K562 (cell line): ENCODE results near the gene PSMB10. TPM values are rescaled to one million over a fixed set of nuclear protein-coding genes. Genes with fewer than 3 reads are reported as not detected.

Source experiments
- ATAC-seq: fragments of 200-7000 bp; cut with Tn5 transposase; 3 replicates; pipeline ENCODE4 v1.9.1; 2020; ENCODE audit warnings: moderate library complexity
- BruUV-seq: library from RNA; stranded (reverse); fragments of 400-500 nt; replicated peaks from 2 replicates; lab custom pipeline; 2021; lab: Mats Ljungman, UMichigan
- CTCF ChIA-PET: fragments of 300-600 bp; formaldehyde crosslinking; extraction: SDS; loops from one replicate; lab custom pipeline; 2021; ENCODE audit warnings: low intra/inter-chr PET ratio; lab: Yijun Ruan, JAX
- POLR2A ChIA-PET: fragments of 300-600, 350-650 bp; sonication (Branson Sonifier 250); formaldehyde crosslinking; extraction: SDS; loops from one replicate; lab custom pipeline; 2021; ENCODE audit warnings: antibody characterized with exemption, inconsistent platforms; lab: Yijun Ruan, JAX
- DNase-seq, 4 experiments: peaks; one replicate each; pipeline versions ENCODE4 v3.0.0 to v3.0.0-alpha.2; 2011 to 2018; ENCODE audit warnings: low spot score in 3 of 4, mixed read lengths in 3 of 4; ENCODE audit errors: extremely low read depth in 1 of 4
- FAIRE-seq: peaks from 2 replicates; lab custom pipeline; 2011; peaks lifted over from hg19 to GRCh38; lab: Jason Lieb, UNC
- H2AFZ ChIP-seq: 2 replicates; pipeline ENCODE4 v1.6.0; 2011; ENCODE audit warnings: low read depth, low read length, control low read depth, inconsistent platforms
- H3K27ac ChIP-seq: fragments of 200-600 bp; 3 replicates; pipeline ENCODE4 v1.8.0; 2011; ENCODE audit warnings: low read depth, mild to moderate bottlenecking, control low read depth, inconsistent platforms, low read length, moderate library complexity, mixed read lengths; ENCODE audit errors: extremely low read depth
- H3K27me3 ChIP-seq, 2 experiments: fragments of 300-600 bp in 1 of 2; 2 replicates in 1 of 2; 3 replicates in 1 of 2; pipeline versions ENCODE4 v1.6.0 to v1.8.0; 2011; ENCODE audit warnings: inconsistent platforms in 2 of 2, low read length in 2 of 2, mild to moderate bottlenecking in 1 of 2, mixed read lengths in 1 of 2, moderate library complexity in 1 of 2; ENCODE audit not compliant: control insufficient read depth in 2 of 2, insufficient read depth in 2 of 2
- H3K36me3 ChIP-seq: fragments of 300-600 bp; 3 replicates; pipeline ENCODE4 v1.8.0; 2011; ENCODE audit warnings: mild to moderate bottlenecking, low read length, inconsistent platforms; ENCODE audit not compliant: control insufficient read depth, insufficient read depth
- H3K4me1 ChIP-seq, 2 experiments: fragments of 200-600 bp in 1 of 2; replicated peaks in 1 of 2; 2 replicates in 1 of 2; 3 replicates in 1 of 2; pipeline versions ENCODE4 v1.5.1 to v1.8.0; 2011; ENCODE audit warnings: inconsistent platforms in 2 of 2, low read length in 2 of 2, mild to moderate bottlenecking in 1 of 2, mixed read lengths in 1 of 2, moderate library complexity in 1 of 2; ENCODE audit not compliant: control insufficient read depth in 2 of 2, insufficient read depth in 2 of 2
- H3K4me2 ChIP-seq: 2 replicates; pipeline ENCODE4 v1.6.1; 2011; ENCODE audit warnings: low read length, control low read depth, inconsistent platforms, mixed read lengths; ENCODE audit not compliant: insufficient read depth
- H3K4me3 ChIP-seq: fragments of 200-600 bp; sonication (generic), shearing (Covaris generic); 2 replicates; pipeline ENCODE4 v1.5.1; 2016; ENCODE audit warnings: control low read depth, inconsistent platforms
- H3K79me2 ChIP-seq: fragments of 200-600 bp; 3 replicates; pipeline ENCODE4 v1.8.0; 2011; ENCODE audit warnings: low read length, inconsistent platforms; ENCODE audit not compliant: control insufficient read depth, insufficient read depth
- H3K9ac ChIP-seq, 2 experiments: 2 replicates each; pipeline versions ENCODE4 v1.6.0 to v1.6.1; 2011; ENCODE audit warnings: low read depth in 2 of 2, low read length in 2 of 2, control low read depth in 1 of 2, inconsistent platforms in 1 of 2, mild to moderate bottlenecking in 1 of 2, mixed read lengths in 1 of 2; ENCODE audit not compliant: insufficient read depth in 1 of 2
- H3K9me1 ChIP-seq: one replicate; pipeline ENCODE4 v1.6.0; 2011; ENCODE audit warnings: inconsistent platforms, mild to moderate bottlenecking, low read length, moderate library complexity; ENCODE audit not compliant: control insufficient read depth, insufficient read depth
- H3K9me3 ChIP-seq: replicated peaks from 2 replicates; pipeline ENCODE4 v1.5.1; 2011; ENCODE audit warnings: low read depth, low read length, inconsistent platforms; ENCODE audit not compliant: control insufficient read depth, insufficient read depth
- H4K20me1 ChIP-seq: replicated peaks from 2 replicates; pipeline ENCODE4 v1.6.1; 2011; ENCODE audit warnings: low read length, inconsistent platforms, mixed read lengths; ENCODE audit not compliant: control insufficient read depth, insufficient read depth
- ARID1B ChIP-seq: fragments of 450-650 bp; IDR thresholded peaks from 2 replicates; pipeline ENCODE4 v1.6.1; 2016; ENCODE audit warnings: antibody characterized with exemption, mild to moderate bottlenecking, inconsistent platforms
- ARNT ChIP-seq, 2 experiments: fragments of 450-650 bp; IDR thresholded peaks; 2 replicates each; pipeline ENCODE4 v1.6.1; 2016; ENCODE audit warnings: mild to moderate bottlenecking in 1 of 2
- CBFA2T3 ChIP-seq: fragments of 450-650 bp; IDR thresholded peaks from 2 replicates; pipeline ENCODE4 v1.6.1; 2017
- CREBBP ChIP-seq: IDR thresholded peaks from one replicate; pipeline ENCODE4 v1.6.1; 2012; ENCODE audit warnings: low read depth, mild to moderate bottlenecking, control low read depth, inconsistent platforms, low read length
- ETS1 ChIP-seq: conservative IDR thresholded peaks from 2 replicates; pipeline ENCODE4 v1.6.1; 2011; ENCODE audit warnings: low read depth, mild to moderate bottlenecking, low read length; ENCODE audit not compliant: control insufficient read depth
- ILF3 ChIP-seq: fragments of 450-650 bp; IDR thresholded peaks from 2 replicates; pipeline ENCODE4 v1.6.1; 2018; ENCODE audit warnings: antibody characterized with exemption, mild to moderate bottlenecking, moderate library complexity, borderline replicate concordance
- KDM5B ChIP-seq: fragments of 200-600 bp; sonication (generic); IDR thresholded peaks from 2 replicates; pipeline ENCODE4 v1.6.1; 2012; ENCODE audit warnings: low read depth, mild to moderate bottlenecking, moderate library complexity, low read length, control low read depth, inconsistent platforms; ENCODE audit not compliant: insufficient replicate concordance
- NFYB ChIP-seq: IDR thresholded peaks from 2 replicates; pipeline ENCODE4 v1.6.1; 2011; ENCODE audit warnings: mild to moderate bottlenecking, moderate library complexity; ENCODE audit not compliant: insufficient read length; ENCODE audit errors: extremely low read depth
- PML ChIP-seq: IDR thresholded peaks from 2 replicates; pipeline ENCODE4 v1.6.1; 2012; ENCODE audit warnings: low read length, inconsistent platforms
- PTBP1 ChIP-seq: fragments of 200-400 bp; formaldehyde crosslinking; IDR thresholded peaks from 2 replicates; pipeline ENCODE4 v1.6.1; 2017; ENCODE audit warnings: low read depth, low read length
- SRSF7 ChIP-seq: fragments of 200-400 bp; formaldehyde crosslinking; optimal IDR thresholded peaks from 2 replicates; pipeline ENCODE3; 2017; ENCODE audit warnings: mild to moderate bottlenecking, low read depth, low read length
- WHSC1 ChIP-seq: IDR thresholded peaks from one replicate; pipeline ENCODE4 v1.6.1; 2012; ENCODE audit warnings: low read length, control low read depth, inconsistent platforms
- ZFP36 ChIP-seq: fragments of 150-350 bp; IDR thresholded peaks from 2 replicates; pipeline ENCODE4 v1.6.1; 2018; ENCODE audit warnings: low read length, low read depth; ENCODE audit not compliant: partially characterized antibody
- ZMIZ1 ChIP-seq, 2 experiments: fragments of 150-350 bp in 1 of 2; IDR thresholded peaks; 2 replicates each; pipeline ENCODE4 v1.6.1; 2012 to 2016; ENCODE audit warnings: low read depth in 2 of 2, low read length in 2 of 2, mild to moderate bottlenecking in 1 of 2, moderate library complexity in 1 of 2
- ZNF444 ChIP-seq: fragments of 250-450 bp; sonication (Bioruptor Pico); IDR thresholded peaks from 2 replicates; pipeline ENCODE4 v1.4.0; 2020; ENCODE audit warnings: mild to moderate bottlenecking, moderate library complexity
- WGBS: fragments of 100-300 bp; shearing (Covaris generic); methylation state at CpG from one replicate; pipeline ENCODE4 v1.1.6; 2016; ENCODE audit warnings: low coverage, mixed read lengths; ENCODE audit not compliant: insufficient coverage; ENCODE audit errors: missing lambda C conversion rate; 5-methylcytosine and 5-hydroxymethylcytosine counted together
- in situ Hi-C: fragments of 300-500 bp; cut with MboI; formaldehyde crosslinking; loops from 4 replicates; pipeline ENCODE4 v1.15.0; 2018; ENCODE audit warnings: inconsistent platforms, mixed read lengths
- intact Hi-C: fragments of 100-400 bp; cut with micrococcal nuclease; formaldehyde crosslinking; loops from 2 replicates; pipeline ENCODE4 v1.14.2; 2022
- polyA plus RNA-seq, 8 experiments: library from polyadenylated mRNA; depleted of rRNA in 4 of 8; stranded (reverse) in 5 of 8; unstranded in 3 of 8; fragments of >200 nt; fragmentation: Nextera tagmentation in 2 of 8; fragmentation: Illumina TruSeq in 1 of 8; extraction: Ambion mirVana in 2 of 8; extraction: Trizol in 1 of 8; gene quantifications; 2 replicates each; pipeline versions ENCODE4 v1.2.1 to v1.2.3, GENCODE V29; 2011 to 2014; ENCODE audit warnings: inconsistent platforms in 1 of 8, missing spikeins in 1 of 8
- total RNA-seq, 7 experiments: library from RNA; depleted of rRNA in 6 of 7; stranded (reverse); fragments of >200 nt in 6 of 7; fragmentation: Illumina TruSeq in 2 of 7; extraction: Trizol in 2 of 7; gene quantifications; 2 replicates each; pipeline versions ENCODE4 v1.2.1 to v1.2.3, GENCODE V29; 2011 to 2021; ENCODE audit warnings: low replicate concordance in 1 of 7

PSMB10 gene
- total and polyA plus RNA-seq, 9 of the 15 experiments (the other 6 are each of a cell fraction or from before 2014, with no cell fraction given) = 11.7 to 105 (median 51.0) TPM

GRCh38 chr16:67892899-67893742 lies 43.5 kb downstream of the PSMB10 start, which contains the start of gene PSKH1:
PSKH1 (plus strand) TSS chr16:67893254; CDS start chr16:67908750, 15,496 bp downstream.
- POLR2A ChIA-PET = interaction anchor here (0.6 to 1.6 kb wide), 5 partner anchors 12 to 41 kb away, joined by 3 to 5 read pairs (median 3); partner anchors contain the start of gene CTRL
- WGBS = 0% methylated on average over 49 of the region's 90 CpGs
- BruUV-seq = no TSS peak
- CTCF ChIA-PET = interaction anchor here (0.8 kb wide), 1 partner anchor 77 kb away, joined by 3 read pairs; no protein-coding TSS in a partner anchor
- Histone ChIP-seq H3K4me2 (peak within 1 kb of the TSS; percentile 92), H3K79me2 (peaks cover 47% of the 10 kb centered on the region), H3K27ac (peak within 1 kb of the TSS; percentile 91), H3K9me1 (no peaks in the 10 kb centered on the region), H2AFZ (peak within 1 kb of the TSS; percentile 86), H3K4me1 (peaks cover 8 to 26% of the 10 kb centered on the region in 2 experiments; a peak in 4 of 5 replicates), H3K36me3 (0 out of 3 replicates have a peak, but pooled peaks cover 3% of the 10 kb centered on the region), H3K4me3 (peak within 1 kb of the TSS; percentile 95), H4K20me1 (0 out of 2 replicates have a peak, but pooled peaks cover 7% of the 10 kb centered on the region), H3K9ac (peak within 1 kb of the TSS; percentile 95 to 100), H3K27me3 (no peaks in the 10 kb centered on the region), H3K9me3 (no peaks in the 10 kb centered on the region)
- DNase-seq = peak; percentile 97 to 99 (median 97)
- FAIRE-seq = peak; percentile 89
- ATAC-seq = peak; percentile 95
- intact Hi-C loops (loop anchor here (2.0 kb wide), 1 partner anchor 46 kb away; the partner anchor contains the start of genes CENPT and NUTF2), in situ Hi-C loops (no loop called here)
- TF ChIP-seq ILF3 = no peak
- TF ChIP-seq ZNF444 (CRISPR knock-in tag) = no peak
- peak; percentile 46; the same call in 1 of the 2 replicates for TF ChIP-seq ETS1
- no peak for TF ChIP-seq SRSF7
- no peak for TF ChIP-seq PML
- no peak for TF ChIP-seq ARID1B
- TF ChIP-seq NFYB = no peak
- TF ChIP-seq ARNT (IDR thresholded peaks at IDR 0.05) = no peak
- TF ChIP-seq CBFA2T3 = no peak
- TF ChIP-seq PTBP1 = no peak
- no peak for TF ChIP-seq CREBBP
- peak; percentile 74 for TF ChIP-seq KDM5B
- TF ChIP-seq ZFP36 = no peak
- 0 out of 4 replicates have a peak, but pooled peaks of 1 of the 2 experiments have one; percentile 9 for TF ChIP-seq ZMIZ1 (IDR thresholded peaks at IDR 0.05; ENCODE audit: low read depth in 2 of 2, low read length in 2 of 2)
- no peak for TF ChIP-seq WHSC1
